HCT116 (cell line): ENCODE data around the gene ATG101. TPM values are rescaled to one million over a fixed set of nuclear protein-coding genes. Genes with fewer than 3 reads are reported as not detected.

Experiments used
- ATAC-seq: fragments of 200-7000 bp; cut with Tn5 transposase; 2 replicates; pipeline ENCODE4 v1.9.1; 2020; ENCODE audit warnings: mild to moderate bottlenecking, moderate library complexity
- BruUV-seq: library from RNA; stranded (reverse); fragments of 400-500 nt; replicated peaks from 2 replicates; lab custom pipeline; 2021; lab: Mats Ljungman, UMichigan
- CTCF ChIA-PET: fragments of 300-600 bp; sonication (Branson Sonifier 250); formaldehyde crosslinking; loops from one replicate; lab custom pipeline; 2021; ENCODE audit warnings: antibody characterized with exemption; lab: Charles Lee
- POLR2A ChIA-PET: fragments of 300-600, 350-600 bp; sonication (Branson Sonifier 250); formaldehyde crosslinking; loops from one replicate; lab custom pipeline; 2021; ENCODE audit warnings: antibody characterized with exemption; lab: Charles Lee
- RAD21 ChIA-PET, 2 experiments: fragments of 300-600 bp; sonication (Branson Sonifier 250); formaldehyde crosslinking; loops; one replicate each; lab custom pipeline; 2023; ENCODE audit warnings: low total read pairs in 2 of 2; ENCODE audit not compliant: uncharacterized antibody in 2 of 2, unreplicated experiment in 2 of 2, low non-redundant PET in 1 of 2; lab: Charles Lee
- DNase-seq: peaks from one replicate; pipeline ENCODE4 v3.0.0-alpha.2; 2010; ENCODE audit warnings: low read depth, low spot score
- H2AFZ ChIP-seq: fragments of 200-600 bp; shearing (Covaris generic), sonication (generic); 2 replicates; pipeline ENCODE4 v1.6.1; 2017; ENCODE audit warnings: low read depth, mixed run types, mixed read lengths, antibody characterized with exemption, low read length; ENCODE audit not compliant: poor library complexity, severe bottlenecking
- H3K27ac ChIP-seq: 2 replicates; pipeline ENCODE4 v1.5.1; 2012; ENCODE audit warnings: low read depth, low read length
- H3K27me3 ChIP-seq: fragments of 200-600 bp; sonication (generic); 2 replicates; pipeline ENCODE4 v1.6.1; 2016; ENCODE audit warnings: mixed run types, low read length, mixed read lengths; ENCODE audit not compliant: insufficient read depth
- H3K36me3 ChIP-seq, 2 experiments: fragments of 200-500 bp in 1 of 2; fragments of 200-600 bp in 1 of 2; sonication (Bioruptor generic) in 1 of 2; sonication (generic) in 1 of 2; 2 replicates each; pipeline versions ENCODE4 v1.5.1 to v1.6.1; 2014 to 2016; ENCODE audit warnings: low read length in 2 of 2, inconsistent platforms in 1 of 2, mixed read lengths in 1 of 2, mixed run types in 1 of 2; ENCODE audit not compliant: insufficient read depth in 2 of 2, control insufficient read depth in 1 of 2
- H3K4me1 ChIP-seq, 2 experiments: fragments of 200-600 bp in 1 of 2; sonication (generic) in 1 of 2; 2 replicates each; pipeline versions ENCODE4 v1.5.1 to v1.6.1; 2012 to 2017; ENCODE audit warnings: low read length in 2 of 2, inconsistent platforms in 1 of 2, mild to moderate bottlenecking in 1 of 2, mixed read lengths in 1 of 2, mixed run types in 1 of 2, moderate library complexity in 1 of 2; ENCODE audit not compliant: insufficient read depth in 2 of 2, control insufficient read depth in 1 of 2
- H3K4me2 ChIP-seq: fragments of 200-600 bp; sonication (generic); 2 replicates; pipeline ENCODE4 v1.6.1; 2017; ENCODE audit warnings: mixed run types, low read length, mixed read lengths
- H3K4me3 ChIP-seq, 2 experiments: fragments of 200-600 bp in 1 of 2; sonication (generic) in 1 of 2; replicated peaks in 1 of 2; 2 replicates each; pipeline ENCODE4 v1.5.1; 2011 to 2016; ENCODE audit warnings: low read length in 2 of 2, control low read depth in 1 of 2, low read depth in 1 of 2, mild to moderate bottlenecking in 1 of 2, mixed read lengths in 1 of 2, mixed run types in 1 of 2
- H3K79me2 ChIP-seq: fragments of 200-600 bp; sonication (generic); 2 replicates; pipeline ENCODE4 v1.6.1; 2017; ENCODE audit warnings: mild to moderate bottlenecking, mixed run types, low read length, moderate library complexity, mixed read lengths; ENCODE audit not compliant: insufficient read depth
- H3K9ac ChIP-seq: fragments of 200-600 bp; sonication (generic); 2 replicates; pipeline ENCODE4 v1.6.1; 2016; ENCODE audit warnings: low read length, mixed read lengths
- H3K9me2 ChIP-seq: fragments of 200-600 bp; sonication (generic), shearing (Covaris generic); 2 replicates; pipeline ENCODE4 v1.6.1; 2017; ENCODE audit warnings: mixed run types, mild to moderate bottlenecking, moderate library complexity; ENCODE audit not compliant: insufficient read depth
- H3K9me3 ChIP-seq, 2 experiments: fragments of 200-500 bp in 1 of 2; fragments of 200-600 bp in 1 of 2; sonication (Bioruptor generic) in 1 of 2; sonication (generic) in 1 of 2; 2 replicates each; pipeline ENCODE4 v1.6.1; 2014 to 2017; ENCODE audit warnings: low read length in 2 of 2, mixed read lengths in 2 of 2, inconsistent platforms in 1 of 2, low read depth in 1 of 2, mild to moderate bottlenecking in 1 of 2, mixed run types in 1 of 2, moderate library complexity in 1 of 2; ENCODE audit not compliant: control insufficient read depth in 1 of 2, insufficient read depth in 1 of 2
- H4K20me1 ChIP-seq: fragments of 200-600 bp; sonication (generic), shearing (Covaris generic); 2 replicates; pipeline ENCODE4 v1.6.1; 2017; ENCODE audit warnings: mixed run types, mild to moderate bottlenecking, moderate library complexity; ENCODE audit not compliant: insufficient read depth
- JUND ChIP-seq: IDR thresholded peaks from 2 replicates; pipeline ENCODE4 v1.6.1; 2012
- POLR2A ChIP-seq: IDR thresholded peaks from 2 replicates; pipeline ENCODE4 v1.7.0; 2011; ENCODE audit warnings: borderline replicate concordance; ENCODE audit not compliant: insufficient read depth, insufficient read length; ENCODE audit errors: extremely low read depth
- POLR2AphosphoS5 ChIP-seq: IDR thresholded peaks from 2 replicates; pipeline ENCODE4 v1.6.1; 2011; ENCODE audit warnings: mild to moderate bottlenecking, low read depth, low read length, moderate library complexity
- SIN3A ChIP-seq: IDR thresholded peaks from 2 replicates; pipeline ENCODE4 v1.6.1; 2012; ENCODE audit warnings: low read depth
- ZFX ChIP-seq: fragments of 450-650 bp; IDR thresholded peaks from 2 replicates; pipeline ENCODE4 v1.6.1; 2017
- ZNF274 ChIP-seq: fragments of 200-500 bp; sonication (Bioruptor generic); IDR thresholded peaks from 2 replicates; pipeline ENCODE4 v1.6.1; 2014; ENCODE audit warnings: mild to moderate bottlenecking, low read depth, low read length, inconsistent platforms
- intact Hi-C: fragments of 100-400 bp; cut with micrococcal nuclease; formaldehyde crosslinking; loops from 2 replicates; pipeline ENCODE4 v1.10.0; 2022
- total RNA-seq: library from RNA; stranded (reverse); gene quantifications from one replicate; pipeline ENCODE4 v1.2.1, GENCODE V29; 2021; ENCODE audit not compliant: unreplicated experiment
- TF ChIP-seq, protein P1 (sequence below): IDR thresholded peaks from 2 replicates; pipeline ENCODE4 v1.6.1; 2012
- TF ChIP-seq, protein P2 (sequence below), 3 experiments: fragments of 200-600 bp in 1 of 3; sonication (generic) in 1 of 3; IDR thresholded peaks in 2 of 3; conservative IDR thresholded peaks in 1 of 3; 2 replicates each; pipeline ENCODE4 v1.5.1; 2012 to 2017; ENCODE audit warnings: low read depth in 2 of 3, low read length in 2 of 3, antibody characterized with exemption in 1 of 3, borderline replicate concordance in 1 of 3, control low read depth in 1 of 3, mild to moderate bottlenecking in 1 of 3, mixed read lengths in 1 of 3, mixed run types in 1 of 3, moderate library complexity in 1 of 3; ENCODE audit not compliant: insufficient read depth in 1 of 3

The ATG101 gene
- total RNA-seq, 1 experiment from 2014 or later = 49.2 TPM

DNA sequence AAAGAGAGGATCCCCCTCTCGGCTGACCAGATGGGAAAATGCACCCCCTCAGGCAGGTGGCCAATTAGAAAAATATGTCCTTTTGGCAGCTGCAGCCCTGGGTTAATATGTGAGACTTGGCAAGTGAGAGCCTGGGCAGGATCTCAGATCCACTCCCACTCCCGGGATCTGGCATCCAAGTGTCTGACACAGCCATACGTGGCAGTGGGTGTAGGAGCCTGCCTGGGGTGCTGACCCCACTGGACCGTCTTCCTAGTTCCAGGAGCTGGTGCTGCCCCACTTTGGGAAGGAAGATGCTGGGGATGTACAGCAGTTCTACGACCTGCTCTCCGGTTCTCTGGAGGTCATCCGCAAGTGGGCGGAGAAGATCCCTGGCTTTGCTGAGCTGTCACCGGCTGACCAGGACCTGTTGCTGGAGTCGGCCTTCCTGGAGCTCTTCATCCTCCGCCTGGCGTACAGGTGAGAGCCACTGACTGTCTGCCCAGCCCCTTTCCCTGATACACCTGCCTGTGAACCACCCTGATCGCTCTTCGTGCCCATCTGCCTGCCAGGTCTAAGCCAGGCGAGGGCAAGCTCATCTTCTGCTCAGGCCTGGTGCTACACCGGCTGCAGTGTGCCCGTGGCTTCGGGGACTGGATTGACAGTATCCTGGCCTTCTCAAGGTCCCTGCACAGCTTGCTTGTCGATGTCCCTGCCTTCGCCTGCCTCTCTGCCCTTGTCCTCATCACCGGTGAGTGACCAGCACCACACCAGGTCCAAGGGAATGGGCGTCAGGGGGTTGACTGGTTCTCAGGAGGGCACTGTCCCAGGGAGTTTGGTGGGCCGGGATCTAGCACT is 12.8 kb upstream of the ATG101 start:
- RAD21 ChIA-PET = no interaction called here
- TF ChIP-seq JUND = no peak
- TF ChIP-seq, protein P1, sequence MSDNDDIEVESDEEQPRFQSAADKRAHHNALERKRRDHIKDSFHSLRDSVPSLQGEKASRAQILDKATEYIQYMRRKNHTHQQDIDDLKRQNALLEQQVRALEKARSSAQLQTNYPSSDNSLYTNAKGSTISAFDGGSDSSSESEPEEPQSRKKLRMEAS = no peak
- no peak for TF ChIP-seq ZFX
- TF ChIP-seq POLR2A = no peak
- no peak for TF ChIP-seq SIN3A
- TF ChIP-seq ZNF274 = no peak
- TF ChIP-seq POLR2AphosphoS5 = no peak
- TF ChIP-seq, protein P2, sequence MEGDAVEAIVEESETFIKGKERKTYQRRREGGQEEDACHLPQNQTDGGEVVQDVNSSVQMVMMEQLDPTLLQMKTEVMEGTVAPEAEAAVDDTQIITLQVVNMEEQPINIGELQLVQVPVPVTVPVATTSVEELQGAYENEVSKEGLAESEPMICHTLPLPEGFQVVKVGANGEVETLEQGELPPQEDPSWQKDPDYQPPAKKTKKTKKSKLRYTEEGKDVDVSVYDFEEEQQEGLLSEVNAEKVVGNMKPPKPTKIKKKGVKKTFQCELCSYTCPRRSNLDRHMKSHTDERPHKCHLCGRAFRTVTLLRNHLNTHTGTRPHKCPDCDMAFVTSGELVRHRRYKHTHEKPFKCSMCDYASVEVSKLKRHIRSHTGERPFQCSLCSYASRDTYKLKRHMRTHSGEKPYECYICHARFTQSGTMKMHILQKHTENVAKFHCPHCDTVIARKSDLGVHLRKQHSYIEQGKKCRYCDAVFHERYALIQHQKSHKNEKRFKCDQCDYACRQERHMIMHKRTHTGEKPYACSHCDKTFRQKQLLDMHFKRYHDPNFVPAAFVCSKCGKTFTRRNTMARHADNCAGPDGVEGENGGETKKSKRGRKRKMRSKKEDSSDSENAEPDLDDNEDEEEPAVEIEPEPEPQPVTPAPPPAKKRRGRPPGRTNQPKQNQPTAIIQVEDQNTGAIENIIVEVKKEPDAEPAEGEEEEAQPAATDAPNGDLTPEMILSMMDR (IDR thresholded peaks at IDR 0.05 in 2 of 3, conservative IDR thresholded peaks at IDR 0.05 in 1 of 3; ENCODE audit: borderline replicate concordance in 1 of 3, insufficient read depth in 1 of 3, low read depth in 2 of 3, low read length in 2 of 3) = no peak
- intact Hi-C loops = no loop called here
- Histone ChIP-seq H3K79me2 (peaks cover 24% of the 10 kb centered on the region; the same call in 1 of the 2 replicates), H2AFZ (no peak overlapping the region), H3K9me2 (no peaks in the 10 kb centered on the region), H3K4me1 (peaks cover 6 to 11% of the 10 kb centered on the region in 2 experiments; a peak in 3 of 4 replicates), H3K4me2 (no peak overlapping the region), H3K9me3 (no peaks in the 10 kb centered on the region), H3K27ac (no peak overlapping the region), H3K27me3 (no peaks in the 10 kb centered on the region), H3K4me3 (no peak overlapping the region), H4K20me1 (no peaks in the 10 kb centered on the region), H3K9ac (no peak overlapping the region), H3K36me3 (peaks cover 3 to 8% of the 10 kb centered on the region in 2 experiments; a peak in 2 of 4 replicates)
- BruUV-seq = no TSS peak
- POLR2A ChIA-PET = no interaction called here
- ATAC-seq (no peak), DNase-seq (no peak)
- CTCF ChIA-PET = no interaction called here
